ENCODE data around the gene ATP8A1. TPM values are rescaled to one million over a fixed set of nuclear protein-coding genes. Genes with fewer than 3 reads are reported as not detected.

ATP8A1 gene
- total RNA-seq, 2 donors from 2014 or later, result 18.6 to 74.0 TPM

- TF ChIP-seq, protein P1, sequence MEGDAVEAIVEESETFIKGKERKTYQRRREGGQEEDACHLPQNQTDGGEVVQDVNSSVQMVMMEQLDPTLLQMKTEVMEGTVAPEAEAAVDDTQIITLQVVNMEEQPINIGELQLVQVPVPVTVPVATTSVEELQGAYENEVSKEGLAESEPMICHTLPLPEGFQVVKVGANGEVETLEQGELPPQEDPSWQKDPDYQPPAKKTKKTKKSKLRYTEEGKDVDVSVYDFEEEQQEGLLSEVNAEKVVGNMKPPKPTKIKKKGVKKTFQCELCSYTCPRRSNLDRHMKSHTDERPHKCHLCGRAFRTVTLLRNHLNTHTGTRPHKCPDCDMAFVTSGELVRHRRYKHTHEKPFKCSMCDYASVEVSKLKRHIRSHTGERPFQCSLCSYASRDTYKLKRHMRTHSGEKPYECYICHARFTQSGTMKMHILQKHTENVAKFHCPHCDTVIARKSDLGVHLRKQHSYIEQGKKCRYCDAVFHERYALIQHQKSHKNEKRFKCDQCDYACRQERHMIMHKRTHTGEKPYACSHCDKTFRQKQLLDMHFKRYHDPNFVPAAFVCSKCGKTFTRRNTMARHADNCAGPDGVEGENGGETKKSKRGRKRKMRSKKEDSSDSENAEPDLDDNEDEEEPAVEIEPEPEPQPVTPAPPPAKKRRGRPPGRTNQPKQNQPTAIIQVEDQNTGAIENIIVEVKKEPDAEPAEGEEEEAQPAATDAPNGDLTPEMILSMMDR (IDR thresholded peaks at IDR 0.05), result no peak
- TF ChIP-seq POLR2A (IDR thresholded peaks at IDR 0.05) (no peak), POLR2AphosphoS5 (IDR thresholded peaks at IDR 0.05) (no peak)
- H3K36me3 ChIP-seq, result no peaks in the 10 kb centered on the region
- no peak overlapping the region for H3K4me3 ChIP-seq
- 76% methylated on average over 7 of the region's 7 CpGs for WGBS
- no peaks in the 10 kb centered on the region for H3K27me3 ChIP-seq (replicated peaks; ENCODE audit: insufficient read depth)
- H3K4me1 ChIP-seq (replicated peaks), result no peaks in the 10 kb centered on the region
- intact Hi-C loops (cut with DNase I), result no loop called here
- no peak for DNase-seq (ENCODE audit: low spot score)
- H3K9me3 ChIP-seq, result no peaks in the 10 kb centered on the region
- no peak overlapping the region for H3K27ac ChIP-seq
Observed at GRCh38 chr4:42492962-42493361, 163.9 kb downstream of the ATP8A1 start.

DNA sequence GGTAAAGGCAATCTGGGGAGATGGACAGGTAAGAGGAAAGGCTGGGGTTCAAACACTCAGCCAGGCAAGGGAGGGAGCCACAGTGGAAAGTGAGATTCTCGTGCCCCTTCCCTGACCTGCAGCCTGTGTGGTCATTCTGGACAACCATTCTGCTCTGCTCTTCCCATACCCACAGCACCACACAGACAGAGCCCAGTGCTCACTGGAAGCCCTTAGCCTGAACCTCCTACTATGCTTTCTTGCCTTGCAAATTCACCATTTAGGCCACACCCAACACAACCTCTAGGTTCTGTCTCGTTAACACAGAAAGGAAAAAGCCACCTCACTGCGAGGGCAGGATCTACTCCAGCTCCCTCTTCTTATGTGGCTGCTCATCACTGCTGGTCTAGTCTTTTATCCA, 166.9 kb downstream of the ATP8A1 start:
- H3K9me3 ChIP-seq, result no peaks in the 10 kb centered on the region
- DNase-seq (ENCODE audit: low spot score), result no peak
- H3K4me3 ChIP-seq, result no peak overlapping the region
- TF ChIP-seq POLR2A (IDR thresholded peaks at IDR 0.05) (no peak), POLR2AphosphoS5 (IDR thresholded peaks at IDR 0.05) (no peak)
- TF ChIP-seq, protein P1 (IDR thresholded peaks at IDR 0.05), result no peak
- no peaks in the 10 kb centered on the region for H3K36me3 ChIP-seq
- no peaks in the 10 kb centered on the region for H3K27me3 ChIP-seq (replicated peaks; ENCODE audit: insufficient read depth)
- no peak overlapping the region for H3K27ac ChIP-seq
- intact Hi-C loops (cut with DNase I), result no loop called here
- WGBS, result 98% methylated on average over 3 of the region's 3 CpGs
- no peaks in the 10 kb centered on the region for H3K4me1 ChIP-seq (replicated peaks)

DNA sequence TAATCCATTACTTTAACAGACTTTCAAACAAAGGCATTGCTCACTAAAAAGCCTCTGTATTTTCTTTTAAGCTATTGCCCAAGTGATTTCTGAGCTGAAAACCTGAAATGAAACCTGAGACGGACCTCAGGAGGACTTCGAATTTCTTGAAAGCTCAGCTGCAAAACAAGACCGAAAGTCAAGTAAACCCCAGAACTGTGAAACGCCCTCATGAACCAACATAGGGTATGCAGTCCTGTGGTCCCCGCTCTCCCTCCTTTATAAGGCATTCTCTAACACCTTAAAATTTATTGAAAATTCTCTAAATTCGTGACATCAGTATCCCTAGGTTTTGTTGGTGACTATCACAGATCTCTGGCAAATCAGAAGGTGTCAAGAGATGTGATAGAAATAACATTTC, 167.8 kb downstream of the ATP8A1 start:
- TF ChIP-seq, protein P1 (IDR thresholded peaks at IDR 0.05), result no peak
- TF ChIP-seq POLR2A (IDR thresholded peaks at IDR 0.05), result no peak
- TF ChIP-seq POLR2AphosphoS5 (IDR thresholded peaks at IDR 0.05), result no peak
- H3K4me3 ChIP-seq, result no peak overlapping the region
- no peaks in the 10 kb centered on the region for H3K4me1 ChIP-seq (replicated peaks)
- no peak overlapping the region for H3K27ac ChIP-seq
- no peak for DNase-seq (ENCODE audit: low spot score)
- 54% methylated on average over 6 of the region's 6 CpGs for WGBS
- no peaks in the 10 kb centered on the region for H3K36me3 ChIP-seq
- intact Hi-C loops (cut with DNase I), result no loop called here
- H3K27me3 ChIP-seq (replicated peaks; ENCODE audit: insufficient read depth), result no peaks in the 10 kb centered on the region
- no peaks in the 10 kb centered on the region for H3K9me3 ChIP-seq

- Histone ChIP-seq H3K4me3 (no peak overlapping the region), H3K27me3 (replicated peaks; ENCODE audit: insufficient read depth) (no peaks in the 10 kb centered on the region), H3K9me3 (no peaks in the 10 kb centered on the region), H3K4me1 (replicated peaks) (no peaks in the 10 kb centered on the region), H3K27ac (no peak overlapping the region), H3K36me3 (no peaks in the 10 kb centered on the region)
- intact Hi-C loops (cut with DNase I), result no loop called here
- TF ChIP-seq POLR2AphosphoS5 (IDR thresholded peaks at IDR 0.05) (no peak), POLR2A (IDR thresholded peaks at IDR 0.05) (no peak)
- TF ChIP-seq, protein P1 (IDR thresholded peaks at IDR 0.05), result no peak
- no peak for DNase-seq (ENCODE audit: low spot score)
- 78% methylated on average over 3 of the region's 3 CpGs for WGBS
Observed at GRCh38 chr4:42488554-42488953, 168.4 kb downstream of the ATP8A1 start.

GRCh38 chr4:42488114-42488513, 168.8 kb downstream of the ATP8A1 start:
- no peaks in the 10 kb centered on the region for H3K36me3 ChIP-seq
- no peak for TF ChIP-seq POLR2A (IDR thresholded peaks at IDR 0.05)
- TF ChIP-seq, protein P1 (IDR thresholded peaks at IDR 0.05), result no peak
- no peak for TF ChIP-seq POLR2AphosphoS5 (IDR thresholded peaks at IDR 0.05)
- no peaks in the 10 kb centered on the region for H3K27me3 ChIP-seq (replicated peaks; ENCODE audit: insufficient read depth)
- no peak overlapping the region for H3K27ac ChIP-seq
- no peaks in the 10 kb centered on the region for H3K4me1 ChIP-seq (replicated peaks)
- WGBS, result 89% methylated on average over 2 of the region's 2 CpGs
- H3K9me3 ChIP-seq, result no peaks in the 10 kb centered on the region
- intact Hi-C loops (cut with DNase I), result no loop called here
- DNase-seq (ENCODE audit: low spot score), result no peak
- no peak overlapping the region for H3K4me3 ChIP-seq

All from prostate gland (tissue), 2 donors.